AG04449 (cell line): ENCODE results near the gene RAB8A.
A peak's percentile ranks its signal among the peaks of the same experiment; 100 is the strongest.

Experiments used
- CTCF ChIA-PET: fragments of 350-600 bp; formaldehyde crosslinking; extraction: SDS; loops from one replicate; lab custom pipeline; 2021; ENCODE audit warnings: antibody characterized with exemption; lab: Yijun Ruan, JAX
- POLR2A ChIA-PET: fragments of 400-600, 350-600 bp; formaldehyde crosslinking; extraction: SDS; loops from one replicate; lab custom pipeline; 2020; ENCODE audit warnings: antibody characterized with exemption, inconsistent platforms; lab: Yijun Ruan, JAX
- DNase-seq: peaks from one replicate; pipeline ENCODE4 v3.0.0-alpha.2; 2010; ENCODE audit warnings: low read depth, low spot score
- H3K4me3 ChIP-seq: 2 replicates; pipeline ENCODE4 v1.5.1; 2011; ENCODE audit warnings: low read depth, mild to moderate bottlenecking, control low read depth, low read length
- CTCF ChIP-seq: IDR thresholded peaks from one replicate; pipeline ENCODE4 v1.5.1; 2011; ENCODE audit warnings: mild to moderate bottlenecking, moderate library complexity, low read length, control low read depth, inconsistent platforms; ENCODE audit not compliant: insufficient read depth; ENCODE audit errors: missing control alignments

RAB8A gene

GRCh38 chr19:16073481-16073880, 38.2 kb upstream of the RAB8A start:
- no peak for TF ChIP-seq CTCF
- DNase-seq, result no peak
- ChIA-PET CTCF (interaction anchor here (1.1 to 4.8 kb wide), 3 partner anchors 10 to 38 kb away, joined by 3 to 24 read pairs (median 17); no protein-coding TSS in a partner anchor), POLR2A (interaction anchor here (3.9 kb wide), 1 partner anchor 8 kb away, joined by 35 read pairs; no protein-coding TSS in a partner anchor)
- H3K4me3 ChIP-seq, result no peak overlapping the region

- CTCF ChIA-PET, result interaction anchor here (1.4 to 4.8 kb wide), 3 partner anchors 11 to 48 kb away, joined by 4 to 24 read pairs (median 17); no protein-coding TSS in a partner anchor
- H3K4me3 ChIP-seq, result no peak overlapping the region
- POLR2A ChIA-PET, result interaction anchor here (3.9 kb wide), 1 partner anchor 9 kb away, joined by 35 read pairs; no protein-coding TSS in a partner anchor
- no peak for TF ChIP-seq CTCF
- DNase-seq, result no peak
Measured at GRCh38 chr19:16073988-16074387, 37.7 kb upstream of the RAB8A start.

- POLR2A ChIA-PET, result interaction anchor here (1.6 to 3.9 kb wide), 2 partner anchors 9 to 20 kb away, joined by 6 to 35 read pairs; no protein-coding TSS in a partner anchor
- no peak for DNase-seq
- CTCF ChIA-PET, result interaction anchor here (0.8 to 4.8 kb wide), 8 partner anchors 9 to 110 kb away, joined by 3 to 28 read pairs (median 4); no protein-coding TSS in a partner anchor
- H3K4me3 ChIP-seq, result no peak overlapping the region
- no peak for TF ChIP-seq CTCF
Measured at GRCh38 chr19:16074488-16075365, 37.0 kb upstream of the RAB8A start.

- ChIA-PET POLR2A (interaction anchor here (0.6 to 3.9 kb wide), 13 partner anchors 10 to 249 kb away, joined by 3 to 35 read pairs (median 4); partner anchors contain the start of genes FAM32A and KLF2), CTCF (interaction anchor here (0.8 to 4.8 kb wide), 10 partner anchors 10 to 109 kb away, joined by 3 to 28 read pairs (median 4); no protein-coding TSS in a partner anchor)
- DNase-seq, result no peak
- TF ChIP-seq CTCF, result no peak
- H3K4me3 ChIP-seq, result peak overlapping the region; percentile 64
Measured at GRCh38 chr19:16075430-16076153, 36.1 kb upstream of the RAB8A start.

GRCh38 chr19:16076154-16076957, 35.3 kb upstream of the RAB8A start, which contains the start of gene TPM4:
Gene TPM4, plus strand, starts transcription at chr19:16076495. Its CDS starts 71 bp downstream, at chr19:16076566.
- TF ChIP-seq CTCF, result no peak
- ChIA-PET CTCF (interaction anchor here (1.1 to 4.8 kb wide), 7 partner anchors 10 to 35 kb away, joined by 3 to 28 read pairs (median 5); no protein-coding TSS in a partner anchor), POLR2A (interaction anchor here (0.6 to 3.9 kb wide), 13 partner anchors 11 to 248 kb away, joined by 3 to 35 read pairs (median 4); partner anchors contain the start of genes FAM32A and KLF2)
- peak; percentile 79 for DNase-seq
- H3K4me3 ChIP-seq, result peak within 1 kb of the TSS; percentile 97
